Measurements from ENCODE around the gene SMLR1.

SMLR1 gene

DNA sequence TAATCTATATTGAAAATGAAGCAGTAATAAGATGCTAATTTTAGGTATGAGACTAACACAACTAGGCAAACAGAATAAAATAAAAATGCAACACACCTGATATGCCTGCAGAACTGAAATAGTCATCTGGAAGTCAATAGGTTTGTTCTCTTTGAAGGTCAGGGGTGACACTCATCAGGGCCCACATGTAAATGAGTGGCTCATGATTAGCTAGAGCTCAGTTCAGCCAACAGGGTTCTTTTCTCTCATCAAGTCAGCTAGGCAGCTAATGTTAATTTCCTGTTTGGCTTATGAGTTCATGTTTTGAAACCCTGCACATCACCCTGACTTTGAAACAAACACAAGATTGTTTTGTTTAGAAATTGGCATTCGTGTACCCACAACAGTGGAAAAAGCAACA lies 23.8 kb downstream of the SMLR1 start:
- DNase-seq (ENCODE audit: low read depth in 2 of 2): no peak

DNA sequence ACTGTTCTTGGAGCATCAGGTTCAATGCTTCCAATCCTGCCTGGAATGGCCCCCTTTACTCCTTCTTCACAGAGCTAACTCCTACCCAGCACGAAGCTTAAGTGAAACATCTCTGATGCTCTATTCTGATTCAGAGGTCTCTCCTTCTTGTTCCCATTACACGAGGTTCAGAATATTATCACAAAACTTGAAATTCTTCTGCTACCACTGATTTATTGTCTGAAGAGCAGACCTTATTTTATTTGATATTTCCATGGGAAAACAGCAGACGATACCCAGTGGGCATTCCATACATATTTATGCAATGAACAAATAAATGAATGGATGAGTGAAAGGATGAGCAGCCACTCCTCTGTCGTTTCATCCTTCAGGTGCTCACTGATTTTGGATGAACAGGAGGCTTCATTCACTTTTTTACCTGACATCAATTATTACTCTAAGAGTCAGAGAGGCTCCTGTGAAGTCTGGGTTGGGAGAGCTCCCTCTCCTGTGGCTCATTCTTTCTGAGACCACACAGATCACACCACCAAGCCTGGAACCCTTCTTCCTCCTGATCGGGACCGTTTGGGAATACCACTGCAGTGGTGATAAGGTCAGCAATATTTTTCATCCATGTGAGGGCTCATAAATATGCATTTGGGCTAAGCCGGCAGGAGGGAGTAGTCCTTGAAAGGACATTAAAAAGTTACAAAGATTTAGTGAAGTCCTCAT lies 25.8 kb downstream of the SMLR1 start:
- no peak for DNase-seq (ENCODE audit: low read depth in 2 of 2)

DNA sequence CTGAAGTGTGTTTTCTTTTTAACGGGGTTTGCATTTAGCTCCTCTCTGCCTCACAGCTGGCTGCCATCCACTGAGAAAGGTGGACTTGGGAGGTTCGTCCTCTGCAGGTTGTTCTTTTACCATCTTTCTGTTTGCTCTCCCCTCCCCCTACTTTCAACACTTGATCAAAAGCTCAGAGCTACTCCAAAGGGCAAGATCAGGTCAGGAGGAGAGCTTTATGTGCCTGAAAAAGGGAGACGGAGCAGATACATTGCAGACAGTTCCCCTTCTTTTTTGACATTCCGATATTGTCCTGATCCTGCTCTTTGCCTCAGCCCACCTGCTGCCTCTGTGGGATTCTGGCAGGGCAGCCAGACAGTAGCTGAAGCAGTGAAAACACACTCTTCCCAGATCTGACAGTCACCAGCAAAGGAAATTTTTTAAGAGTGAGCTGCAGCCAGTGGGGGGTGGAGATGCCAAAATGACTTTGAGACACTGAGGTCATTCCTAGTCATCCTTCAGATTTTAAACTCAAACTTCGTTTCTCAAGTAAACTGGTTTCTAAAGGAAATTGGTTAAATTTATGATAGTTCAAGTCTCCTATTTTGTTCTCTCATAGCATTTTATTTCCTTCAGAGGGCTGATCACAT lies 26.5 kb downstream of the SMLR1 start:
- no peak for DNase-seq (ENCODE audit: low read depth in 2 of 2)

DNA sequence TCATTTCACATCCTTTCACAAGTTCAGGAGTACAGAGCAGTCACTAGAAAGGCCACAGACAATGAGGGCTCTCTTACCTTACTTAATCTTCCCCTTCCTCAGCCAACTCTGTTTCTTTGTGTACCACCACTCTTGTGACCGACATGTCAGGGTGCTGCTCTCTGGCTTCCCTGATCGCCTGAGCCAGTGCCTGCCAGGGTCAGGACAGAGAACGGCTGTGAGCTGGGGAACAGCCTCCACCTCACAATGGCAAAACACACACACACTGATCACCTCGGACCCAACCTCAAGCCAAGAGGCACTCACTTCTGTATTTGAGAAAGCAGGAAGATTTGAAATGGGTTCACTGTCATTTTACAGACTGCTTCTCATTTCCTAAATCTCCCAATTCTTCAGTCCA lies 30.8 kb downstream of the SMLR1 start:
- no peak for DNase-seq (ENCODE audit: low read depth in 2 of 2)

DNA sequence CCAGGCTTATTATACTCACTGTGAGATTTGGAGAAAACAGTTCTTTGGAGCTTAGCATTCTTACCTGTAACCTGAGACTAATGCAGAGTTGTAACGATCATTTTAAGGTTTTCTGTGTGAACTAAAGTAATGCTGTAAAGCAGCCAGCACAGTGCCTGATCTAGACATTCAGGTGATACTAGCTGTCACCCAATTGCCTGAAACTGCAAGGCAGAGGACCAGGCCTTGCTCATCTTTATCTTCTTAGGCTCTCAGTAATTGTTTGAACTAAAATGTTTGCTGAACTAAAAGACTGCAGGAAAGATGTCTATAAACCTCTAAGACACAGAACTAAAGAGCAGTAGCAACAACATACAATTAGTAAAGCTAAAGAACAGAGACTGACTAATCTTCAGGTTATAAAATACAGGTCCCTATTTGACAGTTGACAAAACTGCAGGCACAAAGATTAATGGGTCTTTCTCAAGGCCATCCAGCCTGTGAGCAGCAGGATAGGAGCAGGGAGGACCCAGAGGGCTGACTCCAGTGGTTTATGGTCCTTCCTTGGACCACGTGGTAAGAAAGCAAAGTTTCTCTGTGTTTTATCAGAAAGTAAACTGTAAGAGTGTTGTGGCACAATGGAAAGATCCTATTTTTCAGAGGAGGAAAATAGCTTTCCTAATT lies 31.4 kb downstream of the SMLR1 start:
- DNase-seq (ENCODE audit: low read depth in 2 of 2): no peak

DNA sequence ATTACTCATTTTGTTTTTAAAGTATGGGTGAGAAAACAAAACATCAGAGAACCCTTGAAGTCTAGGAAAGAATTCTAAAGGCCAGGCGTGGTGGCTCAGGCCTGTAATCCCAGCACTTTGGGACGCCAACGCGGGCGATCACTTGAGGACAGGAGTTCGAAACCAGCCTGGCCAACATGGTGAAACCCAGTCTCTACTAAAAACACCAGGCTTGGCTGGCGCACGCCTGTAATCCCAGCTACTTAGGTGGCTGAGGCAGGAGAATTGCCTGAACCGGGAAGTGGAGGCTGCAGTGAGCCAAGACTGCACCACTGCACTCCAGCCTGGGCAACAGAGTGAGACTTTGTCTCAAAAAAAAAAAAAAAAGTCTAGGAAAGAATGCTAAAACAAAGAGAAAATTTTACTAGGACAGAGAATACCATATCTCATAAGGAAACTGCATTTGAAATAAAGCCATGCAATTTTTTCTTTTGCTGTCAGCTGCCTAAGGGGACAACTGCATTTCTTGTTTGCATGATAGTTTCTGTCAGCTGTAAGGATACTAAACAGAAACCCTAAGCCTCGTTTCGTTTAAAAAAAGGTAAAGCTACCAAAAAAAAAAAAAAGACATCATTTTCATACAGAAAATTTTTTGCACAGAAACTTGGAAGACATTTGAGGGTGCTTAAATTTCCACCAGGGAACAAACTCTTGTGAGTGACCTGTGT lies 32.1 kb downstream of the SMLR1 start:
- DNase-seq (ENCODE audit: low read depth in 2 of 2): no peak

DNA sequence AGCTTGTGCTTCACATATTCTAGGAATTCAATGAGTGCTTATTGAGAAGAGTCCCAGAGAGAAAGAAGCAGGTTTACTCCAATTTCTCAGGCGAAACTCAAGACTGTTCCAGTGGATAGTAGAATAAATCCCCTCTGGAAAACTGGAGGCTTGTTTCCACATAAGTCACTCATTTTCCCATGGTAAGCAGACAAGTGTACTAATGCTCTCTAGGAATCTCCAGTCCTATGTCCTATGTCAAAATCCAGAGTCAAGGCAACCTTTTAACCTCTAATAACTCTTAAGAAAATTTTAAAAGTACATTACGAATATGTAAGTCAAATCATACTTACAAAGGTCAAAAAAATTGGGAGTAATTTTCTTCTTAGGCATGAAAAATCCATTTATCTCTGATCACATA lies 35.2 kb downstream of the SMLR1 start:
- no peak for DNase-seq (ENCODE audit: low read depth in 2 of 2)

DNA sequence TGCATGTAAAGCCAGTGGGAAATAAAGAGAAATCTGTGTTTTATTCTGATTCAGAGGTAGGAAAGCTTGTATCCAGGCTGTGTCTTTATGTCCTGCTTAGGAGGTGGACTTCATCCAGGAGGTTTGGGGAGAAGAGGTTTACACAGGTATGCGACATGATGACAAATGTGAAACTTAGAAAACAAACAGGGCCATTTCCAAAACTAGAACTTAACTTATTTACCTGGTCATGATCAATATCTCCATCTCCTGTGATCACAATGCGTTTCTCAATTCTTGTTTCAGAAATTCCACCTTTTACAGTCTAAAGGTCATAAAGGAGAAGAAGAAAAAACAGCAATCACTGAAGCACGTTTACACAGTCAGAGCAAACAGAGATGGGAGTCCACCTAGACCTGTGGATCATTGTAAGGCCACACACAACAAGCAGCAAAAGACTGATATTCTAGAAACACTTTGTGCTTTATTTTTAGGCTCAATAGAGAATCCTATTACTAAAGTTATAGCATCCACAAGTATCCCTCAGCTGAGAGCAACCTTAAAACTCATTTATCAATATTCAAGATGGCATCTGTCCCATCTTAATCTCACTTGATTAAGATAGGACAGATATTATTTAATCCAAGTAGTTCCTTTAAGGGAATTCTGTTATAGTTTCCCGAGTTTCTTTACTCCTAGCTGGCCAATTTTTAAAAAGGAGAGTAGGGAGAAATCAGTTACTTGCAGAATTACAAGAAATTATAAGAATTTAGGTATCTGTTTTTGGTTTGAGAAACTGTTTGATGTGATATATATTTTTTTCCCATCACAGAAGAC lies 36.4 kb downstream of the SMLR1 start:
- no peak for DNase-seq (ENCODE audit: low read depth in 2 of 2)

DNA sequence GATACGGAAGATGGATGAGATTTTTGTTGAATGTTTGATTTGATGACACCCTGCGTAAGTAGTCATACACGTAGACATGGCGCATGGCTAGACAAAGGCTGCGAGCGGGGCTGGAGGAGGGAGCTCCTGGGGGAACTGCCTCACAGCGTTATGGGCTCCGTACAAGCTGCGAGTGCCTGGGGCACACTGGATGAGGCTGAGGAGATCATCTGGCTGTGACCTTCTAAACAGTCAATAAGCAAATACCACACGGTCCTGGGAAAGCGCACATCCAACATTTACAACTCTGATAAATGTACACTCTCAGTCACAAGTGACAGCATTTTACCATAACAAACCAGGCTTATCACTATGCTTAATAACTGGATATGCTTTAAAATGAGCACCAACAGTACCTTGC lies 37.1 kb downstream of the SMLR1 start:
- no peak for DNase-seq (ENCODE audit: low read depth in 2 of 2)

DNA sequence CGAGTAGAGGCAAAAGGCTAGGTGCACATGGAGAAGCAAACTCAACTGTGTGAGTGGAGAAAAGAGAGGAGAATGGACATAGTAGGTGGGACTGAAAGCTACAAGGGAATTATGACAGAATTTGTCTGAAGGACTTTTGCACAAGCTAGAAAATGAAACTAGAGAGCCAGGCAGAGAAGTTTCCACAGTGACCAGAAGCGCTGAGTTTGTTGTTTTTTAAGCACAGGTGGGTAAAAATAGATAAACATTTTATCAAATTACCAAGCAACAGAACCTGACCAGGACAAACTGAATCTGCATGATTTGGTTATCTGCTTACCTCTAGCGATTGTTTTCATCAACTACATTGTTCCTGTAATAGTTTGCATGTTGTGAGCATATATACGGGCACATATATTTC lies 38.6 kb downstream of the SMLR1 start:
- DNase-seq (ENCODE audit: low read depth in 2 of 2): no peak

DNA sequence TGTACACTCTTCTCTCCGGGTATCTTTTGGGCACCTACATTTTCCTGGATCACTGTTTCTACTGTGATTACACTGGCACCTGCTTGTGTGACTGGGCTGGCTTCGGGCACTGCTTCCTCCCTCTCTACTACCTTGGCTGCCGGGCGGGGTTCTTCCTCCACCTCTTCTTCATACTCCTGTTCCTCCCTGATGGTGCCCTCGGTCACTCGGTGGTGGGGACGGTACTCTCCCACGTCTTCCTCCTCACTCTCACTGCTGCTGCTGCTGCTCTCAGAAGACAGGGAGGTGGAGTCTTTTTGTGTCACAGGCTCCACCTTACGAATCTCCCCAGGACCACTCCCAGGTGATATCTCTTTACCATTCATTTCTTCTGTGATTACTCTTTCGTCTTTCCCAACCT lies 42.5 kb downstream of the SMLR1 start:
- DNase-seq (ENCODE audit: low read depth in 2 of 2): no peak

DNA sequence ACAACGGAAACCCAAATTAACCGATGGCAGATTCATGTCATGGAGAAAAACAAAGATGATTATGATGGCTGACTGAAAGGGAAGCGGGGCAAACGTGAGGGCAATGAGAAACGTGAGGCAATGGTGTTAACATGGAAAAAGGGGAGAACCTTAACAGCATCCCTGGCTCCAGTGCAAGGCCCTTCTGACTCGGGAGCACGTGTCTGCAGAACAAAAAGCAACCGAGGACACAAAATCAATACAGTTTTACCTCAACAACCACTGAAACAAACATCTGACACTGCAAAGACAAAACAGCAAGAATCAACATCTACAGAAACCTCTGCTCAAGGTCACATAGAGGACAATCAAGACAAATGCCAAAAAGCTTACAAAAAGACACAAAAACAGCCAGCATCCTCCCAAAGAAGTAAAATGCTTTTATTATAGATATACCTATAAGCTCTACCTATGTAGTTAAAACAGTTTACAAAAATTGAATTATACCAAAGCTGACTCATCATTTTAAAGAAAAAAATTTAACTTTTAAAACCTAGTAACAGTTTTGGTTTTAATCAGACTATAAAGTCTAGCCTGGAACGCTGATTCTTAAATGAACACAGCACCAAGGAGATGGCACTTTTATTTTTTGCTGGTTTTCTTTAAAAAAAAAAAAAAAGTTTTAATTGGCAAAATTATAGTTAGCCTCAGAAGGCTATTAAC lies 43.1 kb downstream of the SMLR1 start:
- no peak for DNase-seq (ENCODE audit: low read depth in 2 of 2)

DNA sequence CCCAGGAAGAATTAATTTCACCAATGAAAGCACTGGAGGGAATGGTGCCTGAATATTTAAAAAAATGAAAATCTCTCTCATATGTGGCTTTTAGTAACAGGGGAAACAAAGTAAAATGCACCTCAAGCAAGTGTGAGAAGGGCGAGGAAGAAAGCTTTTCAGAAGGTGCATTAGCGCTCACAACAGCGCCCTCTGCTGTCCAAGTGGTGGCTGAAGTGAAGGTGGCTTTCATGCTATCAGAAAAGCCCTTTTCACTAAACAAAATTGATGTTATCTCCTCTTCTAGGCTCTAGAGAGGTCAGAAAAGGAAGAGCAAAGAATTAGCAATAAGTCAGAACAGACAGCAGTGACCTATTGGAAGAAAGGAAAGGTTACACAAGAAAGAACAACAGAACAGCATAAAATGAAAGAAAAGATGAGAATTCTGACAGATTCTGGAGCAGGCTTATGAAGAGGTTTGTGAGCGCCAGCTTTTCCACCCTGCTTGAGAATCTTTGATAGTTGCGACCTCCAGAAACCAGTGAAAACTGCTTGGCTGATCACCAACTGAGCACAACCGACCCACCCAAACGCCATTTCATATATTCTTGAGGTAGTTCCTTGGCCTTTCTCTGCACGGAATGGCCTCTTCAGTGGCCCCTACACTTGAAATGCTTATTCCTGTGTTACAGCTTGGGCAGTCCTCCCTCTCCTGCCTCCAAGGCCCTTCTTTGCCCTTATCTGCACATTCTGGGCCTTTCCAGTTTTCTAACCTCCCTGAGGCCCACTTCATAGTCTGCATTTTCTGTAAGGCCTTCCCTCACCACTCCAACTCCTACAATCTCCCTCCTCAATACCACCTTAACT lies 45.3 kb downstream of the SMLR1 start:
- DNase-seq (ENCODE audit: low read depth in 2 of 2): peak; percentile 33 to 51

DNA sequence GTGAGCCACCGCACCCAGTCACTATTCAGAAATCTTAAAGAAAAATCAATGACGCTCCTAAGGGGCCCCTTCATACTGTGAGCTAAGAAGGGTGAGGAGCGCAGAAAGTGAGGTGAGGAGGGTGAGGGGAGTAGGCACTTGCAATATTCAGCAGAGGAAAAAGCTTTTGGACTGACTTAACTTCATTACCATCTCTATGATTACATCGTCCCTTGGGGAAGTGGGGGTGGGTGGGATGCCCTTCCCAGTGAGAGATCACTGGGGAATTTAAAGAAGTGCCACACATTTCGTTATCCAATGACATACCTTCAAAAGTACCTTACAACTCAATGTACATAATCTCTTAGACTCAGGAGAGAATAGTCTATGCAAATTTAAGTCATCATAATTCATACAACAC lies 46.5 kb downstream of the SMLR1 start:
- DNase-seq (ENCODE audit: low read depth in 2 of 2): no peak

DNA sequence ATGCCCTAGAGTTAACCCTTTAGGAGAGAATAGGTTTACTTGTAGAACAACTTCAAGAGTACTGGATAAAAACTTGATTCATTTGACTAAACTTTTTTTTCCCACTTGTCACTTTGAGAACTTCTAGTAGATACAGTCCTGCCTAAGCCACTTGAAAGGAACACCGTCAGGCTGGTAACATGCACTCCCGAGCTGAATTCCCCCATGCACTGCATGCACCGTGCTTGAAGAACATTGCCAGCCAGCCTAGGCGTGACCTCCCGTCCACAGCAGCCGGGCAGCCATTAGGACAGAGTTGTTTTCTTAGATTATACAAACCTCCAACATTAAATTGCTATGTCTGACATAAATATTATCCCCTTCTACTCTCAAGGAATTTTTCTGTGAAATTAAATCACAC lies 52.6 kb downstream of the SMLR1 start:
- DNase-seq (ENCODE audit: low read depth in 2 of 2): no peak

DNA sequence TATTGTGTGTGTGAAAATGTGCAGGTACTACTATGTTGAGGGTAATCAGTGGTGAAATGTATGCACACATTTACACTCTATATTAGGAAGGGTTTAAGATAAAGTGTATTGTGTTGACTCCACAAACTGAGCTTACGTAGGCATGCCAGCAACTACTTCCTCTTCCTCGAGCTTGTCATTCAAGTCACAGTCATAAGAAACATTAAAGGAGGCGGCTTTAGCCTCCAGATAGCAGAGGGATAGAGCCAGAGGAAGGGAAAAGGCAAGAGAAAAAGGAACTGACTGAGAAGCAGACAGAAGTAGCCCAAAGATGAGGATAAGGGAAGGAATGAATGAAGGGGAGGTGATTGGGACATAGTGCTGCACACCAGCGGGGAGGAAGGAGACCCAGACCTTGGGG lies 55.2 kb downstream of the SMLR1 start:
- no peak for DNase-seq (ENCODE audit: low read depth in 2 of 2)

DNA sequence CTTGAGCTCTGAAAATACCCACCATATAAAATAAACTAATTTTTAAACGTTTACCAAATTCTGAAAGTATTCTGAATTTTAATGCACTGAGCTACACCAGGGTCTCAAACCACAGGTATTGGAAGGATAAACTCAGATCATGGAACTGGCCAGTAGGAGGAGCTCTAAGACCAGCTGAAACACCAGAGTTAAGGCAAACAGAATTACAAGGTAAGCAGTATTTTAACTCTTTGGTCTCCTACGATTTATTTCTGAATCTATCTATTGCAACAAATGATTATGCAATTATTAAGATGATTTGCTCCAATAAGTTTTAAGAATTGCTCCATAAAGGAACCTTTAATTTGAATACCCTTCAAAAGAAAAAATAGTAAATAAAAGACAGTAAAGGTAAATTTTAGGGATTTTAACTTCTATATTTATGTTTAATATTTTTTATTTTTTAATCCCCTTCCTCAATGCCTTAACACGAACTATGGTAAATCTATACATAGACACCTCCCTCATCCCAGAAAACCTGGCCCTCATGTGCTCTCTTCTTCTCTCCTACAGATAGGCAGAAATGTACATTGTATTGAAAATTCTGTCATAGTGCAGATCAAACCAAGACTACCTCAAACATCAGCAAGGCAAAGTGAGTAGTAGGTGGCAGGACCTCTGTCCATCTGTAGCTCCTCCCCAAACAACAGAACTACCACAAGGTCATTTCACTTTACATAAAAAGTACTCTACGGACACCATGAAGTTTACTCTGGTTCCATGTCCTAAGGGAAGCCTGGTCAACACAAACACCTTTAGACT lies 58.4 kb downstream of the SMLR1 start:
- peak; percentile 33 to 47 for DNase-seq (ENCODE audit: low read depth in 2 of 2)

All from stimulated activated CD8-positive, alpha-beta memory T cell treated with anti-CD3 and anti-CD28 coated beads, Interleukin-2, amount 100 ng/mL, for 1 hour (primary cell).